HUES64 (cell line): ENCODE results near the gene LARP1.
A peak's percentile ranks its signal among the peaks of the same experiment; 100 is the strongest.

Experiments
- H3K27ac ChIP-seq: 2 replicates; pipeline ENCODE4 v1.7.0; 2013; ENCODE audit warnings: low read depth, low read length, inconsistent platforms
- H3K27me3 ChIP-seq: 2 replicates; pipeline ENCODE4 v1.6.1; 2013; ENCODE audit warnings: mild to moderate bottlenecking, low read length; ENCODE audit not compliant: insufficient read depth
- H3K36me3 ChIP-seq: 2 replicates; pipeline ENCODE4 v1.6.1; 2013; ENCODE audit warnings: mild to moderate bottlenecking, low read length; ENCODE audit not compliant: insufficient read depth
- H3K4me1 ChIP-seq: 2 replicates; pipeline ENCODE4 v1.6.1; 2013; ENCODE audit warnings: mild to moderate bottlenecking, low read length, moderate library complexity; ENCODE audit not compliant: insufficient read depth
- H3K4me3 ChIP-seq: 2 replicates; pipeline ENCODE4 v1.5.1; 2013; ENCODE audit warnings: mild to moderate bottlenecking, low read length, moderate library complexity
- H3K9ac ChIP-seq: 2 replicates; pipeline ENCODE4 v1.6.1; 2013; ENCODE audit warnings: mild to moderate bottlenecking, low read depth, low read length
- H3K9me3 ChIP-seq: 2 replicates; pipeline ENCODE4 v1.6.1; 2013; ENCODE audit warnings: low read depth, low read length; ENCODE audit not compliant: insufficient read depth
- WGBS: fragments of 150-250, 120-280 bp; methylation state at CpG from one replicate; pipeline ENCODE4 v1.1.7; 2013; ENCODE audit warnings: missing lambda C conversion rate; 5-methylcytosine and 5-hydroxymethylcytosine counted together

The LARP1 gene

DNA sequence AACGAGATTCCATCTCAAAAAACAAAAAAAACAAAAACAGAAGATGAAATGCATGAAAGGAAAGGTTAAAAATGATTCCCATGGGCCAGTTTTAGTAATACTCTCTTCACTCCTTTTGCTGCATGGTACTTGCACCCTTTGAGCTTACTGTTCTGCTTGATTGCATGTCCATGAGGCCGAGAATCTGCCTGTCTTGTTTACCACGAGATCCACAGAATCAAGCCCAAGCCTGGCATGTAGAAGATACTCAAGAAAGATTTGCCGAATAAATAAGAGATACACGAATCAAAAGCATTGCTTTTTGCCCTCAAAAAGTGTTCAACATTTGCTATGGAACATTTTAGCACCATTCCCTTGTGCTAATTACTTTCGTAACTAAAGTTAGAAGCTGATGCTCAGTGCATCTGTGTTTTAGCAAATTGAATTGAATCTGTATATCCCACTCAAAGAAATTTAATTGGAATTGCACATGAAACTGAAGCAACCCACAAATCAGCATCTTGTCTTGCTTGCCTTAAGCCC is 94.1 kb downstream of the LARP1 start:
- Histone ChIP-seq H3K27ac (no peak overlapping the region), H3K4me3 (peak overlapping the region; percentile 66; the same call in 1 of the 2 replicates), H3K9ac (no peak overlapping the region)

DNA sequence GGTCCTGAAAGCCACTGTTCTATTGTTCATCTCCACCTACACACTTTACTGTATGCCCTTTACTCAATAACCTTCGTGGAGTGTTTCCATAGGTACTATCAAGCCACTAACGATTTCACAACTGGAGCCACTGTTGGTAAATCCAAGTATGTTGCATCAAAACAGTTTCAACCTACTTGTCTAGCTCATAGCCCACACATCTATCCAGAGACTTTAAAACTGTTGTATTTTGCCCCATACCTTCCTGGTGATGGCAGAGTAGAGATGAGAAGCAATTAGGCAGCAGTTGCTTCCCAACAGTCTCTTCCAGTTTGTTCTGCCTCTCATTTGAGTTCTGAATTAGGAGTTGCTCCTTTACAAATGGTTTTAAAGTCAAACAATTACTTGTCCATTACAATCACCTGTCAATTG is 94.6 kb downstream of the LARP1 start:
- H3K27ac ChIP-seq, result peak overlapping the region; percentile 56; the same call in 1 of the 2 replicates
- H3K9ac ChIP-seq, result peak overlapping the region; percentile 74
- H3K9me3 ChIP-seq, result no peaks in the 10 kb centered on the region
- peak overlapping the region; percentile 66 for H3K4me3 ChIP-seq
- H3K4me1 ChIP-seq, result peaks cover 14% of the 10 kb centered on the region
- H3K36me3 ChIP-seq, result no peaks in the 10 kb centered on the region
- 78% methylated on average over 2 of the region's 2 CpGs for WGBS
- H3K27me3 ChIP-seq, result no peaks in the 10 kb centered on the region

More for the DNA sequence above, 94.1 kb downstream of the LARP1 start:
- Histone ChIP-seq H3K27me3 (no peaks in the 10 kb centered on the region), H3K4me1 (peaks cover 14% of the 10 kb centered on the region), H3K36me3 (no peaks in the 10 kb centered on the region), H3K9me3 (no peaks in the 10 kb centered on the region)
- WGBS, result 94% methylated on average over 5 of the region's 6 CpGs

- no peaks in the 10 kb centered on the region for H3K27me3 ChIP-seq
- peak within 1 kb of the TSS; percentile 56; the same call in 1 of the 2 replicates for H3K27ac ChIP-seq
- no peaks in the 10 kb centered on the region for H3K9me3 ChIP-seq
- 14% methylated on average over 11 of the region's 11 CpGs for WGBS
- H3K36me3 ChIP-seq, result no peaks in the 10 kb centered on the region
- H3K4me1 ChIP-seq, result peaks cover 14% of the 10 kb centered on the region
- H3K9ac ChIP-seq, result peak within 1 kb of the TSS; percentile 74
- H3K4me3 ChIP-seq, result peak within 1 kb of the TSS; percentile 66
These were observed 95.3 kb downstream of the LARP1 start, which contains the start of gene FAXDC2 for GRCh38 chr5:154850255-154851062. FAXDC2 (minus strand) TSS chr5:154850603; CDS start chr5:154838178, 12,425 bp downstream.

DNA sequence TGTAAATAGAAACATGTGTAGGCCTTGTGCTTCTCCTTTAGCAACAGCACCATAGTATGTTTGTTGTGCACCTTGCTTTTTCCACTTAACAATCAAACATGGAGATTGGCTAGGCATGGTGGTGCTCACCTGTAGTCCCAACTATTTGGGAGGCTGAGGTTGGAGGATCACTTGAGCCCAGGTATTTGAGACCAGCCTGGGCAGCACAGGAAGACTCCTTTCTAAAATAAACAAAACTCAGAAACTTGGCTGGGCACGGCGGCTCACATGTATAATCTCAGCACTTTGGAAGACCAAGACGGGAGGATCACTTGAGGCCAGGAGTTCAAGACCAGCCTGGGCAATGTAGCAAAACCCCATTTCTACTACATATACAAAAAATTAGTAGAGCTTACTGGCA is 96.2 kb downstream of the LARP1 start:
- WGBS, result 97% methylated on average over 3 of the region's 3 CpGs
- Histone ChIP-seq H3K27ac (no peak overlapping the region), H3K36me3 (no peaks in the 10 kb centered on the region), H3K27me3 (no peaks in the 10 kb centered on the region), H3K9ac (no peak overlapping the region), H3K4me1 (peaks cover 14% of the 10 kb centered on the region), H3K9me3 (no peaks in the 10 kb centered on the region), H3K4me3 (no peak overlapping the region; the same call in 1 of the 2 replicates)

- peak overlapping the region; percentile 91 for H3K4me3 ChIP-seq
- under 1% methylated on average over 58 of the region's 59 CpGs for WGBS
- H3K36me3 ChIP-seq, result peaks cover 2% of the 10 kb centered on the region; the same call in 1 of the 2 replicates
- H3K9ac ChIP-seq, result peak overlapping the region; percentile 92
- H3K27me3 ChIP-seq, result no peaks in the 10 kb centered on the region
- H3K4me1 ChIP-seq, result peaks cover 13% of the 10 kb centered on the region; the same call in 1 of the 2 replicates
- no peaks in the 10 kb centered on the region for H3K9me3 ChIP-seq
- peak overlapping the region; percentile 96 for H3K27ac ChIP-seq
These were observed 102.5 kb downstream of the LARP1 start for GRCh38 chr5:154857530-154858296.

- peaks cover 10% of the 10 kb centered on the region for H3K36me3 ChIP-seq
- peak within 1 kb of the TSS; percentile 91 for H3K4me3 ChIP-seq
- peaks cover 13% of the 10 kb centered on the region; the same call in 1 of the 2 replicates for H3K4me1 ChIP-seq
- H3K9me3 ChIP-seq, result no peaks in the 10 kb centered on the region
- H3K27me3 ChIP-seq, result no peaks in the 10 kb centered on the region
- peak within 1 kb of the TSS; percentile 96 for H3K27ac ChIP-seq
- under 1% methylated on average over 65 of the region's 65 CpGs for WGBS
- peak within 1 kb of the TSS; percentile 92 for H3K9ac ChIP-seq
These were observed 103.3 kb downstream of the LARP1 start, which contains the start of gene CNOT8 for GRCh38 chr5:154858297-154858971. CNOT8 (plus strand) TSS chr5:154858627; CDS start chr5:154863279, 4,652 bp downstream.

- Histone ChIP-seq H3K4me3 (peak overlapping the region; percentile 91), H3K27me3 (no peaks in the 10 kb centered on the region), H3K9ac (peak overlapping the region; percentile 92), H3K27ac (peak overlapping the region; percentile 96; the same call in 1 of the 2 replicates), H3K36me3 (peaks cover 16% of the 10 kb centered on the region), H3K9me3 (no peaks in the 10 kb centered on the region), H3K4me1 (peaks cover 13% of the 10 kb centered on the region; the same call in 1 of the 2 replicates)
- WGBS, result 15% methylated on average over 24 of the region's 26 CpGs
These were observed 104.0 kb downstream of the LARP1 start for GRCh38 chr5:154858972-154859871.

- WGBS, result 55% methylated on average over 5 of the region's 5 CpGs
- peak overlapping the region; percentile 92; the same call in 1 of the 2 replicates for H3K9ac ChIP-seq
- H3K36me3 ChIP-seq, result peaks cover 24% of the 10 kb centered on the region
- H3K27ac ChIP-seq, result no peak overlapping the region
- no peaks in the 10 kb centered on the region for H3K27me3 ChIP-seq
- H3K9me3 ChIP-seq, result no peaks in the 10 kb centered on the region
- H3K4me1 ChIP-seq, result peaks cover 13% of the 10 kb centered on the region; the same call in 1 of the 2 replicates
- peak overlapping the region; percentile 91 for H3K4me3 ChIP-seq
These were observed 104.9 kb downstream of the LARP1 start for GRCh38 chr5:154860123-154860522.

DNA sequence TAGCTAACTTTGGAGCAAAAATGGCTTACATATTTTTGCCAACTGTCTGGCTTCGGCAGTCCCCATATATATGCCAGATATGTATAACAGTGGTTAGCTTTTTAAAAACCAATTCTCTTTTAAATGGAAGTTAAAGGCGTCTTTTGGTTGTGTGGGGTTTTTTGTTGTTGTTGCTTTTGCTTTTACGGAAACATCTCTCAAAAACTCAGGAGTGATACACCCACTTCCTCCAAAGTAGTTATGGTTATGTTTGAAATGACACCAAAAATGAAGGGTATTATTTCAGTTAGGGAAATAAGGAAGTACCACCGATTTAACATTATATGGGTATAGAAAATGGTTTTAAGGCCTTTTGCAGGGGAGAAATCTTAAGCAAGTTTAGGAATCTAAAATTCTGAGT is 105.6 kb downstream of the LARP1 start:
- peaks cover 13% of the 10 kb centered on the region; the same call in 1 of the 2 replicates for H3K4me1 ChIP-seq
- 87% methylated on average over 2 of the region's 4 CpGs for WGBS
- no peak overlapping the region for H3K27ac ChIP-seq
- H3K36me3 ChIP-seq, result peaks cover 31% of the 10 kb centered on the region
- no peak overlapping the region for H3K9ac ChIP-seq
- H3K4me3 ChIP-seq, result peak overlapping the region; percentile 91
- no peaks in the 10 kb centered on the region for H3K27me3 ChIP-seq
- no peaks in the 10 kb centered on the region for H3K9me3 ChIP-seq
